Suprapubic skin (tissue), 4 donors: Measurements from ENCODE around the gene FMNL2.

ENCODE experiments used
- POLR2A ChIP-seq, 2 donors: fragments of 450-650 bp; IDR thresholded peaks; one replicate each; pipeline ENCODE4 v1.6.1; 2017; ENCODE audit warnings: antibody characterized with exemption in 2 of 2, mild to moderate bottlenecking in 2 of 2, moderate library complexity in 2 of 2
- POLR2AphosphoS5 ChIP-seq, 3 donors: sonication (generic); formaldehyde crosslinking; IDR thresholded peaks; one replicate each; pipeline ENCODE4 v1.6.1; 2017; ENCODE audit warnings: antibody characterized with exemption in 3 of 3
- TF ChIP-seq, protein P1 (sequence below), 2 donors: fragments of 200-600 bp in 1 of 2; fragments of 450-650 bp in 1 of 2; sonication (generic) in 1 of 2; IDR thresholded peaks; one replicate each; pipeline ENCODE4 v1.5.1; 2016 to 2019; ENCODE audit warnings: antibody characterized with exemption in 2 of 2, mild to moderate bottlenecking in 1 of 2, moderate library complexity in 1 of 2

DNA sequence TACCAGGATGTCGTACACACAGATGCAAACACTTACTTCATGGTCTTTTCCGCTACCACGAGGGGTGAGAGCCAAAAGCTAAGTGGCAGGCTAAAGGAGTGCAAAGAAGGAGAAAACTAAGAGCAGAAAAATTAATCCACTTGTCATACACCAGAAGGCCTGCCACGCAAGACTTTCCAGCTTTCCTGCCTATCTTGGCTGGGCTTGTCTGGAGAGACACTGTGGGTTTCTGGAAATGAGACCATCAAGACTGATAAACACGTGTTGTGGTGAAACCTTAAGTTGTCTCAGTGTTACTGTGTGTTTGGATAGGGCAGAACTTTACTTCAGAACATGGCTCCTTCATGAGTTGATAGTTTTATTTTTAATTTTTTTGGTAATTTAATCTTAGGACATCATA is 175.6 kb downstream of the FMNL2 start:
- TF ChIP-seq, protein P1, sequence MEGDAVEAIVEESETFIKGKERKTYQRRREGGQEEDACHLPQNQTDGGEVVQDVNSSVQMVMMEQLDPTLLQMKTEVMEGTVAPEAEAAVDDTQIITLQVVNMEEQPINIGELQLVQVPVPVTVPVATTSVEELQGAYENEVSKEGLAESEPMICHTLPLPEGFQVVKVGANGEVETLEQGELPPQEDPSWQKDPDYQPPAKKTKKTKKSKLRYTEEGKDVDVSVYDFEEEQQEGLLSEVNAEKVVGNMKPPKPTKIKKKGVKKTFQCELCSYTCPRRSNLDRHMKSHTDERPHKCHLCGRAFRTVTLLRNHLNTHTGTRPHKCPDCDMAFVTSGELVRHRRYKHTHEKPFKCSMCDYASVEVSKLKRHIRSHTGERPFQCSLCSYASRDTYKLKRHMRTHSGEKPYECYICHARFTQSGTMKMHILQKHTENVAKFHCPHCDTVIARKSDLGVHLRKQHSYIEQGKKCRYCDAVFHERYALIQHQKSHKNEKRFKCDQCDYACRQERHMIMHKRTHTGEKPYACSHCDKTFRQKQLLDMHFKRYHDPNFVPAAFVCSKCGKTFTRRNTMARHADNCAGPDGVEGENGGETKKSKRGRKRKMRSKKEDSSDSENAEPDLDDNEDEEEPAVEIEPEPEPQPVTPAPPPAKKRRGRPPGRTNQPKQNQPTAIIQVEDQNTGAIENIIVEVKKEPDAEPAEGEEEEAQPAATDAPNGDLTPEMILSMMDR (IDR thresholded peaks at IDR 0.05): no peak
- TF ChIP-seq POLR2A (IDR thresholded peaks at IDR 0.05): no peak
- TF ChIP-seq POLR2AphosphoS5 (IDR thresholded peaks at IDR 0.05): no peak
